ENCODE data around the gene SULF2. TPM values are rescaled to one million over a fixed set of nuclear protein-coding genes. Genes with fewer than 3 reads are reported as not detected.

SULF2 gene
- total RNA-seq, 1 experiment from 2014 or later = 13.0 TPM

DNA sequence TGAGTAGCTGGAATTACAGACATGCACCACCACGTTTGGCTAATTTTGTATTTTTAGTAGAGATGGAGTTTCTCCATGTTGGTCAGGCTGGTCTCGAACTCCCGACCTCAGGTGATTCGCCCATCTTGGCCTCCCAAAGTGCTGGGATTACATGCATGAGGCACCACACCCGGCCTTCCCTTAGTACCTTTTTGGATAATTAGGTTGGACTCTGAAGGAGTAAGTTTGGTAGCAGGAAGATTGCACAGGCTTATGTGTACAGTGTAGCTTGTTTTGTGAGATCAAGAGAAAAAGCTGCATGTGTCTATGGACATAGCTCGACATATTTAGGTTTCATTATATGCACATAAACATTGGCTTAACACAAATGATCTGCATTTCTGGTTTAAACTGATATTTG is 166.8 kb downstream of the SULF2 start:
- RAD21 ChIA-PET (ENCODE audit: low non-redundant PET in 1 of 2, low total read pairs in 2 of 2, uncharacterized antibody in 2 of 2, unreplicated experiment in 2 of 2) = no interaction called here
- DNase-seq (ENCODE audit: low read depth, low spot score) (no peak), ATAC-seq (no peak)
- Histone ChIP-seq H3K27me3 (ENCODE audit: insufficient read depth, low read length) (no peaks in the 10 kb centered on the region), H3K36me3 (ENCODE audit: control insufficient read depth in 1 of 2, insufficient read depth in 2 of 2, low read length in 2 of 2) (no peaks in the 10 kb centered on the region), H3K4me1 (ENCODE audit: control insufficient read depth in 1 of 2, insufficient read depth in 2 of 2, low read length in 2 of 2) (peaks cover 0 to 8% of the 10 kb centered on the region in 2 experiments; a peak in 2 of 4 replicates), H3K27ac (ENCODE audit: low read depth, low read length) (no peak overlapping the region), H2AFZ (ENCODE audit: low read depth, low read length, poor library complexity, severe bottlenecking) (no peak overlapping the region), H3K9me3 (ENCODE audit: control insufficient read depth in 1 of 2, insufficient read depth in 1 of 2, low read depth in 1 of 2, low read length in 2 of 2) (no peaks in the 10 kb centered on the region), H3K9me2 (ENCODE audit: insufficient read depth) (no peaks in the 10 kb centered on the region), H3K4me2 (ENCODE audit: low read length) (no peak overlapping the region), H3K79me2 (ENCODE audit: insufficient read depth, low read length) (no peaks in the 10 kb centered on the region), H3K4me3 (replicated peaks in 1 of 2; ENCODE audit: low read depth in 1 of 2, low read length in 2 of 2) (no peak overlapping the region), H3K9ac (ENCODE audit: low read length) (no peak overlapping the region), H4K20me1 (ENCODE audit: insufficient read depth) (no peaks in the 10 kb centered on the region)
- TF ChIP-seq POLR2A (IDR thresholded peaks at IDR 0.05; ENCODE audit: borderline replicate concordance, extremely low read depth, insufficient read depth, insufficient read length) = no peak
- TF ChIP-seq, protein P1, sequence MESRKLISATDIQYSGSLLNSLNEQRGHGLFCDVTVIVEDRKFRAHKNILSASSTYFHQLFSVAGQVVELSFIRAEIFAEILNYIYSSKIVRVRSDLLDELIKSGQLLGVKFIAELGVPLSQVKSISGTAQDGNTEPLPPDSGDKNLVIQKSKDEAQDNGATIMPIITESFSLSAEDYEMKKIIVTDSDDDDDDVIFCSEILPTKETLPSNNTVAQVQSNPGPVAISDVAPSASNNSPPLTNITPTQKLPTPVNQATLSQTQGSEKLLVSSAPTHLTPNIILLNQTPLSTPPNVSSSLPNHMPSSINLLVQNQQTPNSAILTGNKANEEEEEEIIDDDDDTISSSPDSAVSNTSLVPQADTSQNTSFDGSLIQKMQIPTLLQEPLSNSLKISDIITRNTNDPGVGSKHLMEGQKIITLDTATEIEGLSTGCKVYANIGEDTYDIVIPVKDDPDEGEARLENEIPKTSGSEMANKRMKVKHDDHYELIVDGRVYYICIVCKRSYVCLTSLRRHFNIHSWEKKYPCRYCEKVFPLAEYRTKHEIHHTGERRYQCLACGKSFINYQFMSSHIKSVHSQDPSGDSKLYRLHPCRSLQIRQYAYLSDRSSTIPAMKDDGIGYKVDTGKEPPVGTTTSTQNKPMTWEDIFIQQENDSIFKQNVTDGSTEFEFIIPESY (IDR thresholded peaks at IDR 0.05; ENCODE audit: extremely low read depth, insufficient replicate concordance, low read length) = no peak
- no peak for TF ChIP-seq CEBPB (IDR thresholded peaks at IDR 0.05; ENCODE audit: low read depth)
- TF ChIP-seq ZFX (IDR thresholded peaks at IDR 0.05) = no peak
- no peak for TF ChIP-seq JUND (IDR thresholded peaks at IDR 0.05)
- TF ChIP-seq EZH2phosphoT487 (IDR thresholded peaks at IDR 0.05; ENCODE audit: borderline replicate concordance) = no peak
- no peak for TF ChIP-seq SIN3A (IDR thresholded peaks at IDR 0.05; ENCODE audit: low read depth)
- no peak for TF ChIP-seq ELF1 (IDR thresholded peaks at IDR 0.05; ENCODE audit: borderline replicate concordance, low read depth)
- TF ChIP-seq RAD21 (IDR thresholded peaks at IDR 0.05; ENCODE audit: low read depth) = no peak
- TF ChIP-seq EZH2 (IDR thresholded peaks at IDR 0.05) = no peak
- no peak for TF ChIP-seq SRF (IDR thresholded peaks at IDR 0.05; ENCODE audit: low read depth)
- TF ChIP-seq SP1 (IDR thresholded peaks at IDR 0.05; ENCODE audit: low read depth) = no peak
- BruUV-seq (replicated peaks) = no TSS peak
- POLR2A ChIA-PET = no interaction called here
- CTCF ChIA-PET = no interaction called here
- intact Hi-C loops (cut with micrococcal nuclease) = no loop called here
